Measurements from ENCODE around the gene ANKUB1.
A peak's percentile ranks its signal among the peaks of the same experiment; 100 is the strongest.

ANKUB1 gene

GRCh38 chr3:149808209-149808829 is 16.0 kb upstream of the ANKUB1 start:
- DNase-seq = peak; percentile 77 to 82

- no peak for DNase-seq
These were observed 13.9 kb upstream of the ANKUB1 start for GRCh38 chr3:149806171-149806778.

- no peak for DNase-seq
These were observed 9.3 kb upstream of the ANKUB1 start for GRCh38 chr3:149801639-149802038.

GRCh38 chr3:149801195-149801594 is 8.8 kb upstream of the ANKUB1 start:
- peak in 1 of 2 donors; percentile 47 for DNase-seq

GRCh38 chr3:149800693-149801092 is 8.3 kb upstream of the ANKUB1 start:
- no peak for DNase-seq

GRCh38 chr3:149796026-149796425 is 3.7 kb upstream of the ANKUB1 start:
- no peak for DNase-seq

GRCh38 chr3:149790698-149791097 is 1.7 kb downstream of the ANKUB1 start:
- no peak for DNase-seq

- DNase-seq = no peak
These were observed 2.1 kb downstream of the ANKUB1 start for GRCh38 chr3:149790268-149790667.

- no peak for DNase-seq
These were observed 8.2 kb downstream of the ANKUB1 start for GRCh38 chr3:149784064-149784704.

GRCh38 chr3:149783576-149783975 is 8.8 kb downstream of the ANKUB1 start:
- DNase-seq = peak; percentile 48 to 91

GRCh38 chr3:149781741-149782140 is 10.6 kb downstream of the ANKUB1 start:
- DNase-seq = peak in 1 of 2 donors; percentile 7

GRCh38 chr3:149781211-149781610 is 11.1 kb downstream of the ANKUB1 start:
- peak; percentile 58 to 77 for DNase-seq

- DNase-seq = no peak
These were observed 14.7 kb downstream of the ANKUB1 start for GRCh38 chr3:149777414-149778214.

- no peak for DNase-seq
These were observed 16.2 kb downstream of the ANKUB1 start for GRCh38 chr3:149776170-149776569.

GRCh38 chr3:149772861-149773260 is 19.5 kb downstream of the ANKUB1 start:
- no peak for DNase-seq

GRCh38 chr3:149771652-149772271 is 20.6 kb downstream of the ANKUB1 start:
- DNase-seq = peak; percentile 40 to 41

GRCh38 chr3:149770246-149770645 is 22.1 kb downstream of the ANKUB1 start:
- no peak for DNase-seq

GRCh38 chr3:149768704-149769103 is 23.6 kb downstream of the ANKUB1 start:
- no peak for DNase-seq

- no peak for DNase-seq
These were observed 24.6 kb downstream of the ANKUB1 start for GRCh38 chr3:149767720-149768119.

GRCh38 chr3:149765762-149766334 is 26.5 kb downstream of the ANKUB1 start:
- DNase-seq = peak; percentile 57 to 74

GRCh38 chr3:149764302-149764701 is 28.1 kb downstream of the ANKUB1 start:
- no peak for DNase-seq

- DNase-seq = peak; percentile 50 to 60
These were observed 28.7 kb downstream of the ANKUB1 start for GRCh38 chr3:149763565-149764195.

Measured in inflammatory macrophage (primary cell).